GM12878 (cell line): ENCODE data around the gene CELF2. TPM values are rescaled to one million over a fixed set of nuclear protein-coding genes. Genes with fewer than 3 reads are reported as not detected.

Source experiments
- BRCA1 ChIP-seq: IDR thresholded peaks from 2 replicates; pipeline ENCODE4 v1.6.1; 2011; ENCODE audit warnings: low read depth, low read length, improper control_type of control experiment
- CBFB ChIP-seq: IDR thresholded peaks from 2 replicates; pipeline ENCODE4 v1.6.1; 2016; ENCODE audit warnings: antibody characterized with exemption, low read depth
- CEBPB ChIP-seq, 2 experiments: fragments of 150-350 bp in 1 of 2; IDR thresholded peaks; 2 replicates each; pipeline ENCODE4 v1.6.1; 2012 to 2014; ENCODE audit warnings: low read depth in 2 of 2, low read length in 2 of 2, borderline replicate concordance in 1 of 2, inconsistent platforms in 1 of 2
- MEF2A ChIP-seq: IDR thresholded peaks from 2 replicates; pipeline ENCODE4 v1.6.1; 2011; ENCODE audit warnings: low read depth, mild to moderate bottlenecking, low read length, moderate library complexity; ENCODE audit not compliant: insufficient read depth
- MTA3 ChIP-seq: IDR thresholded peaks from 2 replicates; pipeline ENCODE4 v1.6.1; 2012; ENCODE audit warnings: low read length, inconsistent platforms, borderline replicate concordance
- NKRF ChIP-seq: fragments of 450-650 bp; conservative IDR thresholded peaks from 2 replicates; pipeline ENCODE4 v1.6.1; 2017; ENCODE audit warnings: mild to moderate bottlenecking, moderate library complexity
- RAD21 ChIP-seq: IDR thresholded peaks from 2 replicates; pipeline ENCODE4 v1.6.1; 2011; ENCODE audit warnings: mild to moderate bottlenecking, low read depth, low read length, moderate library complexity; ENCODE audit not compliant: insufficient read depth
- RBBP5 ChIP-seq: fragments of 200-600 bp; sonication (generic); conservative IDR thresholded peaks from 2 replicates; pipeline ENCODE4 v1.6.1; 2016
- RELA ChIP-seq: fragments of 450-650 bp; IDR thresholded peaks from 2 replicates; pipeline ENCODE4 v1.8.0; 2014; ENCODE audit warnings: borderline replicate concordance; ENCODE audit not compliant: partially characterized antibody
- SKIL ChIP-seq: fragments of 450-650 bp; IDR thresholded peaks from 2 replicates; pipeline ENCODE4 v1.6.1; 2017; ENCODE audit warnings: mild to moderate bottlenecking, low read depth, inconsistent platforms; ENCODE audit not compliant: poor library complexity, severe bottlenecking
- ZBED1 ChIP-seq: IDR thresholded peaks from 2 replicates; pipeline ENCODE4 v1.6.1; 2016; ENCODE audit warnings: borderline replicate concordance
- ZBTB11 ChIP-seq: fragments of 450-650 bp; formaldehyde crosslinking; IDR thresholded peaks from 2 replicates; pipeline ENCODE4 v1.5.0; 2022; ENCODE audit warnings: mild to moderate bottlenecking, missing genetic modification characterization
- ZBTB40 ChIP-seq: fragments of 450-650 bp; IDR thresholded peaks from 2 replicates; pipeline ENCODE4 v1.6.1; 2016; ENCODE audit warnings: mild to moderate bottlenecking, moderate library complexity, borderline replicate concordance
- polyA plus RNA-seq, 11 experiments: library from polyadenylated mRNA; depleted of rRNA in 4 of 11; unstranded in 6 of 11; stranded (reverse) in 5 of 11; fragments of >200 nt; fragmentation: Nextera tagmentation in 4 of 11; fragmentation: Illumina TruSeq in 1 of 11; extraction: Ambion mirVana in 4 of 11; extraction: Trizol in 1 of 11; gene quantifications; 1 replicate in 1 of 11; 2 replicates in 10 of 11; pipeline versions ENCODE4 v1.2.1 to v1.2.3, GENCODE V29; 2011 to 2016; ENCODE audit warnings: inconsistent platforms in 2 of 11, missing spikeins in 2 of 11, low read depth in 1 of 11
- total RNA-seq, 4 experiments: library from RNA; depleted of rRNA in 3 of 4; stranded (reverse); fragments of >200 nt in 3 of 4; fragmentation: Illumina TruSeq in 1 of 4; extraction: Trizol in 1 of 4; gene quantifications; 2 replicates each; pipeline versions ENCODE4 v1.2.1 to v1.2.3, GENCODE V29; 2013 to 2021

CELF2 gene
- total and polyA plus RNA-seq, 10 of the 15 experiments (the other 5 are each of a cell fraction or from before 2014, with no cell fraction given) = 20.8 to 129 (median 86.3) TPM

GRCh38 chr10:11162828-11163599, 145.3 kb downstream of the CELF2 start (continued):
- TF ChIP-seq CBFB = peak; percentile 92
- TF ChIP-seq BRCA1 = no peak
- 0 out of 2 replicates have a peak, but pooled peaks have one; percentile 17 for TF ChIP-seq NKRF
- no peak for TF ChIP-seq ZBTB11 (CRISPR knock-in tag)
- TF ChIP-seq ZBED1 = peak; percentile 89
- no peak for TF ChIP-seq ZBTB40
- TF ChIP-seq RAD21 = peak; percentile 29; the same call in 1 of the 2 replicates
- 0 out of 4 replicates have a peak, but pooled peaks of 1 of the 2 experiments have one; percentile 41 for TF ChIP-seq CEBPB (IDR thresholded peaks at IDR 0.05; ENCODE audit: borderline replicate concordance in 1 of 2, low read depth in 2 of 2, low read length in 2 of 2)
- TF ChIP-seq SKIL = peak; percentile 85
- TF ChIP-seq RBBP5 = no peak
- no peak for TF ChIP-seq RELA
- TF ChIP-seq MTA3 = no peak
- peak; percentile 86 for TF ChIP-seq MEF2A
